ENCODE data around the gene KLHDC9.

DNA sequence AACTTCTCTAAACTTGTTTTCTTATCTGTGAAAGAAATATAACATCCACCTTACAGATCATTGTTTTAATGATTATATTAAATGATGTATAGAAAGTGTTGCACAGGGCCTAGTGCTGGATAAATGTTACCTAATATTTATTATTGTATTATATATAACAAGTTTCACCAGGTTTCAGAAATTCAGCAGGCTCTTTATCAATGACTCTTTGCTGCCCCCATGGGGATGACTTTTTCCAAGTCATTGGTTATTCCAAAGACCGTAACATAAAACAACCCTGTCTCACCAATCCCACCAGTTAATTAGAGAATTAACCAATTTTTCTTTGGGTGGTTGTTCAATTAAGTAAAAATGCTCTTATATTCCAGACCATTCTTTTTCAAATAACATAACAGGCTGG, 41.6 kb downstream of the KLHDC9 start:
- no peak for TF ChIP-seq SIRT6 (IDR thresholded peaks at IDR 0.05; ENCODE audit: low read length)
- TF ChIP-seq CHD2 (IDR thresholded peaks at IDR 0.05; ENCODE audit: low read length), result no peak
- TF ChIP-seq POLR2A (IDR thresholded peaks at IDR 0.05; ENCODE audit: control extremely low read depth in 1 of 2, low read depth in 2 of 2, low read length in 2 of 2), result no peak
- no peak for TF ChIP-seq POLR2AphosphoS5 (IDR thresholded peaks at IDR 0.05; ENCODE audit: low read depth, low read length)
- TF ChIP-seq, protein P1, sequence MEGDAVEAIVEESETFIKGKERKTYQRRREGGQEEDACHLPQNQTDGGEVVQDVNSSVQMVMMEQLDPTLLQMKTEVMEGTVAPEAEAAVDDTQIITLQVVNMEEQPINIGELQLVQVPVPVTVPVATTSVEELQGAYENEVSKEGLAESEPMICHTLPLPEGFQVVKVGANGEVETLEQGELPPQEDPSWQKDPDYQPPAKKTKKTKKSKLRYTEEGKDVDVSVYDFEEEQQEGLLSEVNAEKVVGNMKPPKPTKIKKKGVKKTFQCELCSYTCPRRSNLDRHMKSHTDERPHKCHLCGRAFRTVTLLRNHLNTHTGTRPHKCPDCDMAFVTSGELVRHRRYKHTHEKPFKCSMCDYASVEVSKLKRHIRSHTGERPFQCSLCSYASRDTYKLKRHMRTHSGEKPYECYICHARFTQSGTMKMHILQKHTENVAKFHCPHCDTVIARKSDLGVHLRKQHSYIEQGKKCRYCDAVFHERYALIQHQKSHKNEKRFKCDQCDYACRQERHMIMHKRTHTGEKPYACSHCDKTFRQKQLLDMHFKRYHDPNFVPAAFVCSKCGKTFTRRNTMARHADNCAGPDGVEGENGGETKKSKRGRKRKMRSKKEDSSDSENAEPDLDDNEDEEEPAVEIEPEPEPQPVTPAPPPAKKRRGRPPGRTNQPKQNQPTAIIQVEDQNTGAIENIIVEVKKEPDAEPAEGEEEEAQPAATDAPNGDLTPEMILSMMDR (IDR thresholded peaks at IDR 0.05; ENCODE audit: control extremely low read depth in 1 of 3, insufficient read depth in 1 of 3, low read depth in 1 of 3, low read length in 3 of 3), result peak in 2 of 3 experiments; percentile 24 to 43; a peak in 2 of 4 replicates
- peak; percentile 60 to 68 for TF ChIP-seq RAD21 (IDR thresholded peaks at IDR 0.05 in 1 of 2, conservative IDR thresholded peaks at IDR 0.05 in 1 of 2; ENCODE audit: low read depth in 2 of 2, low read length in 2 of 2)
- TF ChIP-seq TAF1 (IDR thresholded peaks at IDR 0.05; ENCODE audit: low read depth, low read length), result no peak
- no peak for TF ChIP-seq CEBPB (IDR thresholded peaks at IDR 0.05; ENCODE audit: low read depth, low read length)
- no peak for TF ChIP-seq KDM1A (IDR thresholded peaks at IDR 0.05; ENCODE audit: borderline replicate concordance, low read length)
- no peak for TF ChIP-seq SUZ12 (IDR thresholded peaks at IDR 0.05; ENCODE audit: low read length)
- TF ChIP-seq, protein P2, sequence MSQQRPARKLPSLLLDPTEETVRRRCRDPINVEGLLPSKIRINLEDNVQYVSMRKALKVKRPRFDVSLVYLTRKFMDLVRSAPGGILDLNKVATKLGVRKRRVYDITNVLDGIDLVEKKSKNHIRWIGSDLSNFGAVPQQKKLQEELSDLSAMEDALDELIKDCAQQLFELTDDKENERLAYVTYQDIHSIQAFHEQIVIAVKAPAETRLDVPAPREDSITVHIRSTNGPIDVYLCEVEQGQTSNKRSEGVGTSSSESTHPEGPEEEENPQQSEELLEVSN (IDR thresholded peaks at IDR 0.05), result no peak
- TF ChIP-seq, protein P3, sequence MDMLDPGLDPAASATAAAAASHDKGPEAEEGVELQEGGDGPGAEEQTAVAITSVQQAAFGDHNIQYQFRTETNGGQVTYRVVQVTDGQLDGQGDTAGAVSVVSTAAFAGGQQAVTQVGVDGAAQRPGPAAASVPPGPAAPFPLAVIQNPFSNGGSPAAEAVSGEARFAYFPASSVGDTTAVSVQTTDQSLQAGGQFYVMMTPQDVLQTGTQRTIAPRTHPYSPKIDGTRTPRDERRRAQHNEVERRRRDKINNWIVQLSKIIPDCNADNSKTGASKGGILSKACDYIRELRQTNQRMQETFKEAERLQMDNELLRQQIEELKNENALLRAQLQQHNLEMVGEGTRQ (IDR thresholded peaks at IDR 0.05; ENCODE audit: low read length), result no peak
- TF ChIP-seq RXRA (IDR thresholded peaks at IDR 0.05; ENCODE audit: insufficient read depth, low read depth, low read length), result no peak
- TF ChIP-seq, protein P4, sequence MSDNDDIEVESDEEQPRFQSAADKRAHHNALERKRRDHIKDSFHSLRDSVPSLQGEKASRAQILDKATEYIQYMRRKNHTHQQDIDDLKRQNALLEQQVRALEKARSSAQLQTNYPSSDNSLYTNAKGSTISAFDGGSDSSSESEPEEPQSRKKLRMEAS (IDR thresholded peaks at IDR 0.05), result no peak
